ENCODE data around the gene PIGS.

GRCh38 chr17:28529013-28529400 is 42.3 kb downstream of the PIGS start:
- TF ChIP-seq, protein P1, sequence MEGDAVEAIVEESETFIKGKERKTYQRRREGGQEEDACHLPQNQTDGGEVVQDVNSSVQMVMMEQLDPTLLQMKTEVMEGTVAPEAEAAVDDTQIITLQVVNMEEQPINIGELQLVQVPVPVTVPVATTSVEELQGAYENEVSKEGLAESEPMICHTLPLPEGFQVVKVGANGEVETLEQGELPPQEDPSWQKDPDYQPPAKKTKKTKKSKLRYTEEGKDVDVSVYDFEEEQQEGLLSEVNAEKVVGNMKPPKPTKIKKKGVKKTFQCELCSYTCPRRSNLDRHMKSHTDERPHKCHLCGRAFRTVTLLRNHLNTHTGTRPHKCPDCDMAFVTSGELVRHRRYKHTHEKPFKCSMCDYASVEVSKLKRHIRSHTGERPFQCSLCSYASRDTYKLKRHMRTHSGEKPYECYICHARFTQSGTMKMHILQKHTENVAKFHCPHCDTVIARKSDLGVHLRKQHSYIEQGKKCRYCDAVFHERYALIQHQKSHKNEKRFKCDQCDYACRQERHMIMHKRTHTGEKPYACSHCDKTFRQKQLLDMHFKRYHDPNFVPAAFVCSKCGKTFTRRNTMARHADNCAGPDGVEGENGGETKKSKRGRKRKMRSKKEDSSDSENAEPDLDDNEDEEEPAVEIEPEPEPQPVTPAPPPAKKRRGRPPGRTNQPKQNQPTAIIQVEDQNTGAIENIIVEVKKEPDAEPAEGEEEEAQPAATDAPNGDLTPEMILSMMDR (IDR thresholded peaks at IDR 0.05): no peak
- TF ChIP-seq POLR2AphosphoS5 (IDR thresholded peaks at IDR 0.05): no peak
